SK-N-DZ (cell line): ENCODE measurements around the gene ARV1.
"Not testable (repeated sequence)": the region's sequence is repeated elsewhere in the genome, so short reads cannot be mapped to it uniquely, and the experiment has no call there.

Experiments
- DNase-seq: peaks from one replicate; pipeline ENCODE4 v3.0.0-alpha.2; 2015; ENCODE audit warnings: low spot score

The ARV1 gene

GRCh38 chr1:231019711-231020110 lies 40.8 kb downstream of the ARV1 start:
- no peak for DNase-seq

GRCh38 chr1:231020139-231020601 lies 41.3 kb downstream of the ARV1 start:
- no peak for DNase-seq

GRCh38 chr1:231020816-231021215 lies 41.9 kb downstream of the ARV1 start:
- DNase-seq, result no peak

- no peak for DNase-seq
These were observed 42.7 kb downstream of the ARV1 start for GRCh38 chr1:231021540-231022031.

- not testable (repeated sequence) for DNase-seq
These were observed 43.6 kb downstream of the ARV1 start for GRCh38 chr1:231022543-231022942.

GRCh38 chr1:231023150-231023549 lies 44.3 kb downstream of the ARV1 start:
- DNase-seq, result no peak

GRCh38 chr1:231026576-231026975 lies 47.7 kb downstream of the ARV1 start:
- no peak for DNase-seq

GRCh38 chr1:231027136-231027925 lies 48.4 kb downstream of the ARV1 start:
- no peak for DNase-seq

- no peak for DNase-seq
These were observed 49.1 kb downstream of the ARV1 start for GRCh38 chr1:231027971-231028370.

- no peak for DNase-seq
These were observed 49.8 kb downstream of the ARV1 start for GRCh38 chr1:231028682-231029081.

GRCh38 chr1:231029247-231029646 lies 50.4 kb downstream of the ARV1 start:
- not testable (repeated sequence) for DNase-seq

- DNase-seq, result peak; percentile 93
These were observed 50.9 kb downstream of the ARV1 start for GRCh38 chr1:231029841-231030240.

GRCh38 chr1:231032963-231033362 lies 54.1 kb downstream of the ARV1 start:
- DNase-seq, result no peak

GRCh38 chr1:231035799-231036198 lies 56.9 kb downstream of the ARV1 start:
- DNase-seq, result no peak

GRCh38 chr1:231036416-231036815 lies 57.5 kb downstream of the ARV1 start:
- no peak for DNase-seq

- DNase-seq, result peak; percentile 74
These were observed 59.0 kb downstream of the ARV1 start for GRCh38 chr1:231037585-231038517.

GRCh38 chr1:231039161-231040018 lies 60.5 kb downstream of the ARV1 start:
- peak; percentile 47 for DNase-seq

- DNase-seq, result no peak
These were observed 61.3 kb downstream of the ARV1 start, which contains the start of gene FAM89A for GRCh38 chr1:231040019-231040799. FAM89A (minus strand) TSS chr1:231040254; CDS start chr1:231040211, 43 bp downstream.

GRCh38 chr1:231040800-231041718 lies 62.2 kb downstream of the ARV1 start:
- no peak for DNase-seq
